Transverse colon (tissue), 4 donors: ENCODE data around the gene SLC35E4. TPM values are rescaled to one million over a fixed set of nuclear protein-coding genes. Genes with fewer than 3 reads are reported as not detected.

Experiments
- DNase-seq: peaks from one replicate; pipeline ENCODE4 v3.0.0-alpha.2; 2019
- H3K27ac ChIP-seq, 4 donors: fragments of 200-600 bp; sonication (generic); 2 replicates each; pipeline ENCODE4 v1.5.1; 2016 to 2018; ENCODE audit warnings: inconsistent platforms in 4 of 4
- H3K27me3 ChIP-seq: fragments of 200-600 bp; sonication (generic); 2 replicates; pipeline ENCODE4 v1.5.1; 2017; ENCODE audit warnings: inconsistent platforms
- H3K36me3 ChIP-seq, 4 donors: fragments of 200-600 bp; sonication (generic); 2 replicates each; pipeline ENCODE4 v1.5.1; 2017 to 2019; ENCODE audit warnings: inconsistent platforms in 4 of 4
- H3K4me1 ChIP-seq, 4 donors: fragments of 200-600 bp; sonication (generic); 2 replicates each; pipeline ENCODE4 v1.5.1; 2017 to 2020; ENCODE audit warnings: inconsistent platforms in 4 of 4
- H3K4me3 ChIP-seq, 4 donors: fragments of 200-600 bp; sonication (generic); 1 replicate in 1 of 4; 2 replicates in 3 of 4; pipeline versions ENCODE4 v1.5.1 to v1.6.1; 2017 to 2019; ENCODE audit warnings: inconsistent platforms in 4 of 4
- H3K9me3 ChIP-seq, 2 donors: fragments of 200-600 bp; sonication (generic); 2 replicates each; pipeline ENCODE4 v1.5.1; 2017 to 2019; ENCODE audit warnings: inconsistent platforms in 2 of 2
- EP300 ChIP-seq: sonication (generic); formaldehyde crosslinking; IDR thresholded peaks from one replicate; pipeline ENCODE4 v1.6.1; 2017; ENCODE audit warnings: antibody characterized with exemption, low read depth
- POLR2A ChIP-seq: fragments of 450-650 bp; IDR thresholded peaks from one replicate; pipeline ENCODE4 v1.6.1; 2016; ENCODE audit warnings: antibody characterized with exemption, mild to moderate bottlenecking, moderate library complexity
- POLR2AphosphoS5 ChIP-seq, 3 donors: sonication (generic); formaldehyde crosslinking; IDR thresholded peaks; one replicate each; pipeline ENCODE4 v1.6.1; 2016; ENCODE audit warnings: antibody characterized with exemption in 3 of 3
- WGBS, 2 donors: methylation state at CpG; one replicate each; pipeline ENCODE4 v1.1.5; 2018; ENCODE audit warnings: low coverage in 1 of 2; 5-methylcytosine and 5-hydroxymethylcytosine counted together
- in situ Hi-C, 4 donors: fragments of 200-750 bp; cut with MboI; loops; one replicate each; pipeline versions ENCODE4 v1.15.0 to v1.15.1; 2017; ENCODE audit warnings: low sequenced_read_pairs in 3 of 4, low pct_ligation_motif_present in 1 of 4, low pct_unique_long_range_greater_than_20kb in 1 of 4
- intact Hi-C: fragments of 100-400 bp; cut with DNase I; formaldehyde crosslinking; loops from one replicate; pipeline ENCODE4 v1.15.1; 2023; ENCODE audit warnings: low total_unique reads
- total RNA-seq, 4 donors: library from RNA; depleted of rRNA; stranded (reverse); fragments of >200 nt; gene quantifications; one replicate each; pipeline ENCODE4 v1.1.0, GENCODE V29; 2016
- TF ChIP-seq, protein P1 (sequence below), 5 experiments: fragments of 200-600 bp in 3 of 5; fragments of 450-650 bp in 2 of 5; sonication (generic) in 3 of 5; IDR thresholded peaks; 1 replicate in 2 of 5; 2 replicates in 3 of 5; pipeline ENCODE4 v1.5.1; 2016 to 2017; ENCODE audit warnings: antibody characterized with exemption in 5 of 5, inconsistent platforms in 3 of 5, mild to moderate bottlenecking in 2 of 5, moderate library complexity in 1 of 5

The SLC35E4 gene
- total RNA-seq, 4 donors from 2014 or later, result 6.4 to 21.3 (median 15.7) TPM

DNA sequence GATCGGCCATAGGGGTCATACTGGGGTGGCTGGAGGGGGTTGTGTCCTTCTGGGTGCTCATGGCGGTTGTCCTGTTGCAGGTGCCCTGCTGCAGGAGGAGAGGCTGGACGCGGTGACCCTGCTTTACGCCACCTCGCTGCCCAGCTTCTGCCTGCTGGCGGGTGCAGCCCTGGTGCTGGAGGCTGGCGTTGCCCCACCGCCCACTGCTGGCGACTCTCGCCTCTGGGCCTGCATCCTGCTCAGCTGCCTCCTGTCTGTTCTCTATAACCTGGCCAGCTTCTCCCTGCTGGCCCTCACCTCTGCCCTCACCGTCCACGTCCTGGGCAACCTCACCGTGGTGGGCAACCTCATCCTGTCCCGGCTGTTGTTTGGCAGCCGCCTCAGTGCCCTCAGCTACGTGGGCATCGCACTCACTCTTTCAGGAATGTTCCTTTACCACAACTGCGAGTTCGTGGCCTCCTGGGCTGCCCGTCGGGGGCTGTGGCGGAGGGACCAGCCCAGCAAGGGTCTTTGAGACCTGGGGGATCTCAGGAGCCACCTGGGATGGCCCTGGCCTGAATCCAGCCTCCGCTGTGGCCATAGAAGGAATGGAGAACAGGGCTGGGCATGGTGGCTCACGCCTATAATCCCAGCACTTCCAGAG is 11.1 kb downstream of the SLC35E4 start:
- intact Hi-C loops, result no loop called here
- 92 to 94% methylated on average over 11 to 25 of the region's 25 CpGs for WGBS, 2 donors
- no peak for TF ChIP-seq POLR2AphosphoS5 (IDR thresholded peaks at IDR 0.05)
- no peak for TF ChIP-seq EP300
- TF ChIP-seq, protein P1, sequence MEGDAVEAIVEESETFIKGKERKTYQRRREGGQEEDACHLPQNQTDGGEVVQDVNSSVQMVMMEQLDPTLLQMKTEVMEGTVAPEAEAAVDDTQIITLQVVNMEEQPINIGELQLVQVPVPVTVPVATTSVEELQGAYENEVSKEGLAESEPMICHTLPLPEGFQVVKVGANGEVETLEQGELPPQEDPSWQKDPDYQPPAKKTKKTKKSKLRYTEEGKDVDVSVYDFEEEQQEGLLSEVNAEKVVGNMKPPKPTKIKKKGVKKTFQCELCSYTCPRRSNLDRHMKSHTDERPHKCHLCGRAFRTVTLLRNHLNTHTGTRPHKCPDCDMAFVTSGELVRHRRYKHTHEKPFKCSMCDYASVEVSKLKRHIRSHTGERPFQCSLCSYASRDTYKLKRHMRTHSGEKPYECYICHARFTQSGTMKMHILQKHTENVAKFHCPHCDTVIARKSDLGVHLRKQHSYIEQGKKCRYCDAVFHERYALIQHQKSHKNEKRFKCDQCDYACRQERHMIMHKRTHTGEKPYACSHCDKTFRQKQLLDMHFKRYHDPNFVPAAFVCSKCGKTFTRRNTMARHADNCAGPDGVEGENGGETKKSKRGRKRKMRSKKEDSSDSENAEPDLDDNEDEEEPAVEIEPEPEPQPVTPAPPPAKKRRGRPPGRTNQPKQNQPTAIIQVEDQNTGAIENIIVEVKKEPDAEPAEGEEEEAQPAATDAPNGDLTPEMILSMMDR (IDR thresholded peaks at IDR 0.05), result no peak
- TF ChIP-seq POLR2A, result no peak
- Histone ChIP-seq H3K4me3 (no peak overlapping the region), H3K4me1 (peaks cover 0 to 13% (median 4%) of the 10 kb centered on the region in 4 donors), H3K27ac (peak overlapping the region in 3 of 4 donors; percentile 5 to 60 (median 8)), H3K36me3 (no peaks in the 10 kb centered on the region), H3K9me3 (no peaks in the 10 kb centered on the region), H3K27me3 (no peaks in the 10 kb centered on the region)
- no peak for DNase-seq
- in situ Hi-C loops, result loop anchor here in 1 of 4 donors (25.0 kb wide), 1 partner anchor 266 kb away; no protein-coding TSS in a partner anchor

DNA sequence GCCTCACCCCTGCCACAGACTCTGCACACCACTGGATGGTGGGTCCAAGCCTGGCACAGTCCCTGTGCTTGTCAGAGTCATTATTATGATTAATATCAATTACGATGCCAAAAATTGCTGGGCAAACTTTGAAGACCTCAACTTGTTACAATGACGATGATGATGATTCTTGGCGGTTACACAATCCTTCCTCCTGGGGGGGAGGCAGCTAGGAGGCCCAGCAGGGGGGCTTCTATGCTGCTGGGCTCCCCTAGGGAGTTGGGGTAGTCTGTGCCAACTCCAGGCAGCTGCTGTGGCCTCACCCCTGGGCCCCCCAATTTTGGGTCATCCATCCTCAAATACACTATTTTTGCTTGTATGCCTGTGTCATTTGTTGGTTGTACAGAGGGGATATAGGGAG is 12.0 kb downstream of the SLC35E4 start:
- intact Hi-C loops, result no loop called here
- TF ChIP-seq, protein P1 (IDR thresholded peaks at IDR 0.05), result no peak
- TF ChIP-seq EP300, result no peak
- TF ChIP-seq POLR2AphosphoS5 (IDR thresholded peaks at IDR 0.05), result no peak
- TF ChIP-seq POLR2A, result no peak
- Histone ChIP-seq H3K27me3 (no peaks in the 10 kb centered on the region), H3K4me3 (no peak overlapping the region), H3K4me1 (peaks cover 0 to 13% (median 4%) of the 10 kb centered on the region in 4 donors), H3K9me3 (no peaks in the 10 kb centered on the region), H3K27ac (no peak overlapping the region), H3K36me3 (no peaks in the 10 kb centered on the region)
- in situ Hi-C loops, result loop anchor here in 1 of 4 donors (25.0 kb wide), 1 partner anchor 265 kb away; no protein-coding TSS in a partner anchor
- DNase-seq, result no peak
- WGBS, 2 donors, result 93% methylated on average over 3 of the region's 3 CpGs; no CpG with 5 or more reads in 1 of the 2 donors

DNA sequence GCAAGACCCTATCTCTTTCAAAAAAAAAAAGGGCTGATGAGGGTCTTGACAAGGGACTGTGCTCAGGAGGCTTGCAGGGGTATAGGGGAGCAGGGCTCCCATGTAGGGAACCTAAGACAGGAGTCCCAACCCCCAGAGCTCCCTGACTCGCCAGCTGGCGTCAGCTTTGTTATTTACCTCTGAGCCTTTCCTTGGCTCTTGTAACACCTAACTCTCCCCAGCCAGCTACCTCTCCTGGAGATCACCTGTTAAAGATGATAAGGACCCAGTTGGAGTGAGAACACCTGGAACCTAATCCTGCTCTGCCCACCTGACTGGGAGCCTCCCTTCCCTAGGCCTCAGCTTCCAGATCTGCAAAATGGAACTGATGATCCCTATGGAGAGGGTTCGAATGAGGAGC is 13.2 kb downstream of the SLC35E4 start:
- DNase-seq, result no peak
- peak overlapping the region in 1 of 4 donors; percentile 43 for H3K27ac ChIP-seq
- in situ Hi-C loops, result loop anchor here in 1 of 4 donors (25.0 kb wide), 1 partner anchor 263 kb away; no protein-coding TSS in a partner anchor
- WGBS, 2 donors, result 85% methylated on average over 3 of the region's 3 CpGs; no CpG with 5 or more reads in 1 of the 2 donors
- no peaks in the 10 kb centered on the region for H3K27me3 ChIP-seq
- TF ChIP-seq POLR2A (no peak), EP300 (no peak), POLR2AphosphoS5 (IDR thresholded peaks at IDR 0.05) (no peak)
- TF ChIP-seq, protein P1 (IDR thresholded peaks at IDR 0.05), result no peak
- intact Hi-C loops, result no loop called here
- H3K4me1 ChIP-seq, result peaks cover 0 to 13% (median 4%) of the 10 kb centered on the region in 4 donors
- H3K36me3 ChIP-seq, result no peaks in the 10 kb centered on the region
- no peak overlapping the region for H3K4me3 ChIP-seq
- H3K9me3 ChIP-seq, result no peaks in the 10 kb centered on the region

DNA sequence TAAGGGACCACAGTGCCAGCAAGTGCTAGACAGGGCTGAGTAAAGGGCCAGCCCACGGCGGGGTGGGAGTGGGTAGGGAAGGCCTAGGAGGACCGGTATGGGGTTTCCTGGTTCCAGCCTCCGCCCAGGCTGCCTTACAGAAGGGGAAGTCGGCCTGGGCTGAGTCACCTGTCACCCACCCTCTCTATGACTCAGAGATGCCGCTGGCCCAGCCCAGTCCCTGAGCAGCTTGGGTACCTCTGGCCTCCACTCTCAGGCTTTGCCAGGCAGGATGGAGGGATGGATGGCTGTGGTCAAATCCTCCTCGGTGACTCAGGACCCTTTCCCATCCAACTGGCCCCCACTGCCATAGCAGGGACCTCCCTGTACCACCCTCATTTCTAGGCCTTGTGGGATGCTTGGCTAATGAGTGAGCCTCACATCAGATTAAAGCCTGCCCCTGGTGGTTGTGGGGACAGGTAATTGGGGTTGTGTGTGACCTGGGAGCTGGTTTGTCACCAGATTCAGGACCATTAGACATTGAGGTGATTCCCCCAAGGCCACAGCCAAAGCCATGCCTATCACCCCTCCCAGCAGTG is 13.9 kb downstream of the SLC35E4 start:
- DNase-seq, result peak; percentile 79
- no peaks in the 10 kb centered on the region for H3K27me3 ChIP-seq
- in situ Hi-C loops (loop anchor here in 1 of 4 donors (25.0 kb wide), 1 partner anchor 263 kb away; no protein-coding TSS in a partner anchor), intact Hi-C loops (no loop called here)
- peaks cover 0 to 13% (median 4%) of the 10 kb centered on the region in 4 donors for H3K4me1 ChIP-seq
- peak overlapping the region in 1 of 4 donors; percentile 43 for H3K27ac ChIP-seq
- H3K36me3 ChIP-seq, result no peaks in the 10 kb centered on the region
- no peaks in the 10 kb centered on the region for H3K9me3 ChIP-seq
- WGBS, 2 donors, result 23% methylated on average over 7 of the region's 7 CpGs; no CpG with 5 or more reads in 1 of the 2 donors
- no peak overlapping the region for H3K4me3 ChIP-seq
- TF ChIP-seq EP300 (peak; percentile 10), POLR2AphosphoS5 (IDR thresholded peaks at IDR 0.05) (peak in 1 of 3 donors; percentile 15), POLR2A (no peak)
- TF ChIP-seq, protein P1 (IDR thresholded peaks at IDR 0.05), result no peak
